GM19328 (cell line): Measurements from ENCODE around the gene NAP1L4.
"Not testable (repeated sequence)": the region's sequence is repeated elsewhere in the genome, so short reads cannot be mapped to it uniquely, and the experiment has no call there.

Source experiments
- ATAC-seq: cut with Tn5 transposase; IDR thresholded peaks from one replicate; pipeline ENCODE4 v1.9.1; 2021; ENCODE audit warnings: mild to moderate bottlenecking, moderate library complexity; ENCODE audit not compliant: unreplicated experiment

The NAP1L4 gene

DNA sequence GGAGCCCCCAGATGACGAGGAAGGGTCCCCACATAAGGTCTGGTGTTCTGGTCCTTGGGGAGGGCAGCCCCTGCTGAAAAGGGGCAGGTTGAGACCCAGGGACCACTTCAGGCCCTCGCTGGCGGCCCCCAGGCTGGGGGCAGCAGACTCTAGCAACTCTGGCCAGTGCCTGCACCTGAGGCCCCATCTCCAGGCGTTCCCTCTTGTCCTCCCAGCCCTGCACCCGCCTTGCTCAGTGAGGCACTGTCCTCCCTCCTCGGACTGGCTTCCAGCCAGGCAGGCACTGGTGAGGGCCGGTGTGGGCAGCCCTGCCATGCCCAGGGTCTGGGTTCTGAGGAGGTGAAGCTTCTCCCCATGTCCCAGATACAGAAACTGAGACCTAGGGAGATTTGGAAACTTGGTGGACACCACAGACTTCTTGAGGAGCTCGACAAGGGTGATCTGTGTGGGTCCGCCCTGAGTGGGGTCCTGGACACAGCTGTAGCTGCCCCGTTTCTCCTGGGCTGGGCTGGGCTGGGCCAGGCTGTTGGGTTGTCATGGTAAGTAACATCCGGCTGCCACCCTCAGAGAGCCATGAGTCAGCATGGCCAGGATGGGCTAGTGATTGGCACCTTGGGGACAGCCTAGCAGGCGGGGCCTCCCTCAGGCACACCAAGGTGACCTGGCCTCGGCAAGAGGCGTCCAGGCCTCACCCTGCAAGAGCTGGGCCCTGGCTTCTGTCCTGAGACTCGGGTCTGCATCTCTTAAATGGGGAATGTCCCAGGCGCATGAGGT, 51.8 kb downstream of the NAP1L4 start:
- no peak for ATAC-seq

- ATAC-seq, result not testable (repeated sequence)
Observed at GRCh38 chr11:2938458-2939418, 53.4 kb downstream of the NAP1L4 start.

DNA sequence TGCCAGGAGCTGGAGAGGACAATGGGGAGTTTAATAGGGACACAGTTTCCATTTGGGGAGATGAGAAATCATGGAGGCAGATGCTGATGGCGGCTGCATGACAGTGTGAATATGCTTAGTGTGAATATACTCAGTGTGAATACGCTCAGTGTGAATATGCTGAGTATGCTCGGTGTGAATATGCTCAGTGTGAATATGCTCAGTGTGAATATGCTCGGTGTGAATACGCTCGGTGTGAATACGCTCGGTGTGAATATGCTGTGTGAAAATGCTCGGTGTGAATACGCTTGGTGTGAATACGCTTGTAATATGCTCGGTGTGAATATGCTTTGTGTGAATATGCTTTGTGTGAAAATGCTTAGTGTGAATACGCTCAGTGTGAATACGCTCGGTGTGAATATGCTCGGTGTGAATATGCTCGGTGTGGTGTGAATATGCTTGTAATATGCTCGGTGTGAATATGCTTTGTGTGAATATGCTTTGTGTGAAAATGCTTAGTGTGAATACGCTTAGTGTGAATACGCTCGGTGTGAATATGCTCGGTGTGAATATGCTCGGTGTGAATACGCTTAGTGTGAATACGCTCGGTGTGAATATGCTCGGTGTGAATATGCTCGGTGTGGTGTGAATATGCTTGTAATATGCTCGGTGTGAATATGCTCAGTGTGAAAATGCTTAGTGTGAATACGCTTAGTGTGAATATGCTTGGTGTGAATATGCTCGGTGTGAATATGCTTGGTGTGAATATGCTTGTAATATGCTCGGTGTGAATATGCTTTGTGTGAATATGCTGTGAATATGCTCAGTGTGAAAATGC, 54.3 kb downstream of the NAP1L4 start:
- not testable (repeated sequence) for ATAC-seq

DNA sequence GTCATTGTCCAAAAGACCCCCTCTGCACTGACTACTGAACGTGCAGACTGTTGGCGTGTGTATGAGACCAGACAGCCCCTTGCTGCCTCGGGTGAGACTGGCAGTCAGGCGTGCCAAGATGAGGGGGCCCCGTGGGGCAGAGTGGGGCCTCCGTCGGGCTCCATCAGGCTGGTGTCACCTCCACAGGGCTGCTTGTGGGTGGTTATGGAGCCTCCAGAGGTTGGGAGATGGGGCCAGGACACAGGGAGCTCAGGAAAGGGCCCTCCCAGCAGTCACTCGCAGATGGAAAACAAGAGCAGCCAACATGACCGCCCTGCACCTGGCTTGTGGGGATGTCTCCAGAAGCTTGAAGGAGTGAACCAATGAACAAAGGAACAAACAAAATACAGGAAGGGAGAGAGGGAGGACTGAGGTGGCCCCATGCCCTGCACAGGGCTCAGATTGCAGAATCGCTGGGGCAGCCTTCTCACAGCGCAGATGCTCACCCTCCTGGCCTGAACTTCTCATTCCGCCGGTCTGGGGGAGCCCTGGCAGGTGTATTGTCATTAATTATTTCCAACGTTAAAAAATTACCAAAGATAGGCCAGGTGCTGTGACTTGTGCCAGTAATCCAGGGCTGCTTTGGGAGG, 57.4 kb downstream of the NAP1L4 start:
- no peak for ATAC-seq

GRCh38 chr11:2934021-2934550, 58.0 kb downstream of the NAP1L4 start:
- ATAC-seq, result no peak

- no peak for ATAC-seq
Observed at GRCh38 chr11:2933375-2934020, 58.6 kb downstream of the NAP1L4 start.

DNA sequence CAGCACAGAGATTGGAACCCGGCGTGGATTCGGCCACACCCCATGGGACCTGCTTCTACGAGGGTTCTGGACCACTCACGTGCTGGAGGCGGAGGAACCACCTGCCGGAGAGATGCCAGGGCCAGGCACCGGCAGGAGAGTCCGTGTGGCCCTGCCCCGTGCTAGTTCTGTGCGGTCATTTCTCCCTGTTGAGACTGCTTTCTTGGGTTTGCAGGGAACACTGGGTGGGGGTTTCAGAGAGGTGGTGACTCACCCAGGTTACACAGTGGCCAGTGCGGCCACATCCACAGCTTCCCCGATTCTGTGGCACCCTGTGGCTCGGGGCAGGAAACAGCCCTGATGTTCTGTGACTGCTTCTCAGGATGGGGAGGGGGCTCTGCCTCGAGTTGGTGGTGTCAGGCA, 59.3 kb downstream of the NAP1L4 start:
- ATAC-seq, result no peak

- no peak for ATAC-seq
Observed at GRCh38 chr11:2931771-2932738, 60.1 kb downstream of the NAP1L4 start.

GRCh38 chr11:2931420-2931746, 60.7 kb downstream of the NAP1L4 start:
- no peak for ATAC-seq

DNA sequence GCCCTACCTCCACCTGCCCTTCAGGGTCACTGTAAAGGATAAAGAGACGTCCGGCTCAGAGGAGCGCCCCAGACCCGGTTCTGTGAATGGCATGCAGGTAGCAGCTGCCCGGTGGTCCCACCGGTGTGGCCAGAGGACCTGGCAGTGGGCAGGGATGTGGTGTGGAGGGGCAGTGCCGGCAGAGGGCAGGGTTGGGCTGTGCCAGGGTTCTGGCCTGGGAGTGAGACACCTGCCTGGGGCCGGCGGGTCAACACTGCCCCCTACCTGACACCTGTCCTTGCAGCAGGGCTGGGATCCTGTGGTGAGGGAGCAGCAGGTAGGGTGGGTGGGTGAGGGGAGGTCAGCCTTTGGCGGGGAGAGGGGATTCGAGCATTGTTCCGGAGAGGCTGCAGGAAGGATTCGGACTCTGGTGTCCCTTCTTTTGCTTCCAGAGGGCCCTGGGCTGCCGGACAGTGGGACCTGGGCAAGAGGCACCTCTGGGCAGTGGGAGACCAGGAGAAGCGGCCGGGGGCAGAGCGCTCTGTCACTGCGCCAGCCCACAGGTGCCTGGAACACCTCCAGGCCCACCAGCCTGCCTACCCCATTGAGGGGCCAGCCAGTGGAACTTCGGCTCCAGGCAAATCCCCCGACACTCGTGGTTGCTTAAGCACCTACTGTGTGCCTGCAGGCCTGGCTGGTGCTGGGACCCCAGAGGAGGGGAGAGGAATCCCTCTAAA, 61.3 kb downstream of the NAP1L4 start:
- ATAC-seq, result no peak

DNA sequence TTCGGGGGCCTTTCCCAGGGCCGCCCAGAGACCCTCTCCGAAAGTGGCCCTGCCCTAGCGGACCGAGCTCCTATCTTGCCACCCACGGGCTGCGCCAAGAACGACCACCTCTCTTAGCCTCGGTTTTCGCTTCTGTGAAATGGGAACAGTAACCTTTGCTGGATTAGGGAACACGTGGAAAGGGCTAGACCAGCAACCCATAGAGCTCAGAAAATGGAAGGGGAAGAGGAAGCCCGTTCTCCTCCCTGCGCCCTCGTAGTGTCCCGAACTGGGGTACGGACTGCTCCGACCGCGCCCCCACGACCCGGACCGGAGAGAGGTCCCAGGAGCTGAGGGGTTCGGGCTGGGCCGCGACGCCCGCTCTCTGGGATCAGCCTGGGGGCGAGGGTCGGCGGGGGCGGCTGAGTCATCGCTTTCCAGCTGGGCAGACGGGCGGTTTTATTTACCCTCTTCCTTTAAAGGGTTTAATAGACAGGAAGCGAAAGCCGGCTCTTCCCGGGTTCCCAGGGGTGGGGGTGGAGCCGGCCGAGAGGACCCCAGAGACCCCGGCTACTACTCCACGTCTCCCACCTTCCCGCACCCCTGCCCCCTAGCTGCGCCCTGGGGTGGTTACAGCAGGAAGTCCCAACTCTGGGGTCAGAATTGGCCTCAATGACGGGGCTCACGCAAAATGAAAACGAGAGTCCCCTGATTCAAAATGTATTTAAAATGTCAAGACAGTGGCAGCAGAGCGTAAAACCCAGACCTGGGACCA, 62.0 kb downstream of the NAP1L4 start:
- ATAC-seq, result no peak

DNA sequence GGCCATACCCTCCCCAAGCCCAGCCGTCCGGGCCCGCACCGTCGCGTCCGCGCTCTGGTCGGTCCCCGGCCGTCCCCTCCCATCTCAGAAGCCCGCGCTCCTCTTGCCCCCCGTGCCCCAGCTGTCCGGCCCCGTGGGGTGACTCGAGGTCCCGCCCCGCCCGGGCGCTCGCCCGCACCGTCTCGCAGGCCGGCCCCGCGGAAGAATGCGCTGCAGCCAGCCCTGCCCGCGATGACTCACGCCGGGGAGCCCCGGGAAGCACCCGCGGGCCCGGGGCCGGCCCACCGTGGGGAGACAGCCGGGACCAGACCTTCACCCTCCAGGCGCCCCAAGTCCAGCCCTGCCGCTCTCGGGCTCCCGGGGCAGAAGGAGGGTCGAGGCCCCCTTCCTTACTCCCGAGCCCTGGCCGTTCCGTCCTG, 62.6 kb downstream of the NAP1L4 start:
- no peak for ATAC-seq

- no peak for ATAC-seq
Observed at GRCh38 chr11:2928605-2929530, 63.3 kb downstream of the NAP1L4 start, which contains the start of gene PHLDA2. PHLDA2 (minus strand) TSS chr11:2929420; CDS start chr11:2929364, 56 bp downstream.

- no peak for ATAC-seq
Observed at GRCh38 chr11:2927851-2928604, 64.1 kb downstream of the NAP1L4 start.

- ATAC-seq, result no peak
Observed at GRCh38 chr11:2927121-2927800, 64.9 kb downstream of the NAP1L4 start.
